GM12891 (cell line): ENCODE measurements around the gene TSPAN9. TPM values are rescaled to one million over a fixed set of nuclear protein-coding genes. Genes with fewer than 3 reads are reported as not detected.
A peak's percentile ranks its signal among the peaks of the same experiment; 100 is the strongest.

Source experiments
- DNase-seq: peaks from one replicate; pipeline ENCODE4 v3.0.0; 2011; ENCODE audit warnings: low spot score; ENCODE audit not compliant: insufficient read length
- FAIRE-seq: peaks from 2 replicates; lab custom pipeline; 2011; peaks lifted over from hg19 to GRCh38; lab: Jason Lieb, UNC
- PAX5 ChIP-seq: IDR thresholded peaks from 2 replicates; pipeline ENCODE4 v1.6.1; 2011; ENCODE audit warnings: low read length, moderate library complexity, mild to moderate bottlenecking; ENCODE audit not compliant: insufficient read depth, severe bottlenecking
- POLR2A ChIP-seq: IDR thresholded peaks from 2 replicates; pipeline ENCODE4 v1.6.1; 2011; ENCODE audit warnings: low read depth, low read length, control low read depth
- POLR2AphosphoS5 ChIP-seq: IDR thresholded peaks from 2 replicates; pipeline ENCODE4 v1.6.1; 2011; ENCODE audit warnings: low read depth, low read length, control low read depth
- POU2F2 ChIP-seq: IDR thresholded peaks from 2 replicates; pipeline ENCODE4 v1.6.1; 2011; ENCODE audit warnings: low read depth, mild to moderate bottlenecking, control low read depth, low read length, moderate library complexity
- SPI1 ChIP-seq: IDR thresholded peaks from 2 replicates; pipeline ENCODE4 v1.6.1; 2011; ENCODE audit warnings: low read depth, low read length, control low read depth
- TAF1 ChIP-seq: IDR thresholded peaks from 2 replicates; pipeline ENCODE4 v1.6.1; 2011; ENCODE audit warnings: low read depth, low read length, control low read depth
- polyA plus RNA-seq: library from polyadenylated mRNA; unstranded; fragments of >200 nt; gene quantifications from one replicate; pipeline ENCODE4 v1.2.1, GENCODE V29; 2012; ENCODE audit warnings: low read depth, missing spikeins, inconsistent platforms; ENCODE audit not compliant: missing spikeins

TSPAN9 gene, protein sequence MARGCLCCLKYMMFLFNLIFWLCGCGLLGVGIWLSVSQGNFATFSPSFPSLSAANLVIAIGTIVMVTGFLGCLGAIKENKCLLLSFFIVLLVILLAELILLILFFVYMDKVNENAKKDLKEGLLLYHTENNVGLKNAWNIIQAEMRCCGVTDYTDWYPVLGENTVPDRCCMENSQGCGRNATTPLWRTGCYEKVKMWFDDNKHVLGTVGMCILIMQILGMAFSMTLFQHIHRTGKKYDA
- polyA plus RNA-seq = 0.95 TPM

DNA sequence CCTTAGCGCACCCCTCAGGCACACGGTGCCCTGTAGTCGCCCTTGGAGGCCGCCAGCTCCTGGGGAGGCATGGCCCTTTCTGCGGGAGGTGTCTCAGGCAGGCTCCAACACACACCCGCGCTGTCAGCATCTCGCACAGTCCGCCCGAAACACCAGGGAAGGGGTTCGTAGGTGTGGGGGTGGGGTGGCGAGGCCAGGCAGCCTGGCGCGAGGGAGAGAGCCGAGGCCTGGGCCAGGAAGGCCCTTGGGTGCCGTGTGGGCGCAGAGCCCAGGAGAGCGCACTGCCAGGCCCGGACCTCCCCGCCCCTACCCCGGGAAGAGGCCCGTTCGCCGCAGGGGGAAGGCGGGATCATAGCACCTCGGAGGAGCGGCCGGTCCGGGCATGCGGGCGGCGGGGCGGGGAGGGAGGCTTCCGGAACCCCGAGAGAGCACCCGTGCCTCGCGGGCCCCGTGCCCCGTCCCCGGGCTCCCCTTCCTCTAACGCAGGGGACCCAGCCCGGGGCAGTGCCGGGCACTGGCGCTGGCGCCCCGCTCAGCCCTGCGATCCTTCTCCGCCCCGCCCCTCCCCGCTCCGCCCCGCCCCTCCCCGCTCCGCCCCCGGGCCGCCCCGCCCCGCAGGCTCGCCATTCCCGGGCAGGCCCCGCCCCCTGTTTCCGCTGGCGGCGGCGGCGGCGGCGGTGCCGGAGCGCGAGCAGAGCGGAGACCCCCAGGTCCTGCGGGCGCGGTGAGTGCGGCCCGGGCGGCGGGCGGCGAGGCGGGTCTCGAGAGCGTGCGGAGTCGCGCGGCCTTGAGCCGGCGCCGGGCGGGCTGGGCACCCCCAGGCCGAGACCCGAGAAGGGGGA, at the start of gene TSPAN9:
TSS of gene TSPAN9 (plus strand) at position 650 of the 842 bp plus-strand sequence. CDS start 123,815 bp downstream, outside the sequence.
- peak; percentile 88 for DNase-seq
- no peak for FAIRE-seq
- TF ChIP-seq PAX5 (no peak), POLR2AphosphoS5 (no peak), POLR2A (no peak), SPI1 (no peak), TAF1 (no peak), POU2F2 (no peak)

DNA sequence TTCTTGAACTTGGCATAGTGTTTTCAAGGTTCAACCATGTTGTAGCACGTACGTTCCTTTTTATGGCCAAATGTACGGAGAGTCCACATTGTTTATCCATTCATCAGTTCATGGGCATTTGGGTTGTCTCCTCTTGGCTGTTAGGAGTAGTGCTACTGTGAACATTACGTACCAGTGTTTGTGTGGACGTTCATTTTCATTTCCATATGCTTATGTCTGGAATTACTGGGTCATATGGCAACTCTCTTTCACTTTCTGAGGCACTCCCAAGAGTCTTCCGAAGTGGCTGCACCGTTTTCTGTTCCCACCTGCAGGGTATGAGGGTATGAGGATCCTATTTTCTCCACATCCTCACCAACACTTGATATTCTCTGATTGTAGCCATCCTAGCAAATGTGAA, 49.1 kb upstream of the TSPAN9 start:
- FAIRE-seq (no peak), DNase-seq (no peak)
- TF ChIP-seq SPI1 (no peak), TAF1 (no peak), POU2F2 (no peak), POLR2AphosphoS5 (no peak), POLR2A (no peak), PAX5 (no peak)

DNA sequence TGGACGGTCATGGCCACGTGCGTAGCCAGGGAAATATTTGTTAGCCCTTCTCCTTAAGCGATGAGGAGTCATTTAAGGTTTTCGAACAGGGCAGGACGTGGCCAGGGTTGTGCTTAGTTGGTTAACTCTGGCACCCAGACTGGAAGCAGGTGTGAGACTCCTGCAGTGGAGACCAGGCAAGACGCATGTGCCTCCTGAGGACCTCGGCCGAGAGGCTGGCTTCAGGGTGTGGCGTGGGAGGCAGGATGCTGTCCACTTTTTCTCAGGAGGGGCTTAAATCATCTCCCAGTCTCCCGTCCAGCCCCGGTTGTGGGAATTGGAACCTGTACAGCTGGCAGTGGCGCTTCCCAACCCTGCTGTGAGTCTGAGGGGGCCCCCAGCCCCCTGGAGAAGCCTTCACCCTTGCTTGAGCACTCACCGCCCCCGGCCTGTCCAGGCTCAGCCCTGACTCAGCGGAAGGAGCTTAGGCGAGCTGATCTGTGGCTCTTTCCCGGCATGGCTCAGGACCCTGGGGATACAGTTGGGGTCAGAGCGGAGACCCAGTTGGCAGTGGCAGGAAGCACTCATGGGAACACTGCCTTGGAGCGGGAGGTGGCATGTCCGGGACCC, 46.3 kb upstream of the TSPAN9 start:
- FAIRE-seq (no peak), DNase-seq (no peak)
- no peak for TF ChIP-seq TAF1
- TF ChIP-seq POLR2A = no peak
- no peak for TF ChIP-seq POLR2AphosphoS5
- TF ChIP-seq SPI1 = no peak
- no peak for TF ChIP-seq POU2F2
- no peak for TF ChIP-seq PAX5

DNA sequence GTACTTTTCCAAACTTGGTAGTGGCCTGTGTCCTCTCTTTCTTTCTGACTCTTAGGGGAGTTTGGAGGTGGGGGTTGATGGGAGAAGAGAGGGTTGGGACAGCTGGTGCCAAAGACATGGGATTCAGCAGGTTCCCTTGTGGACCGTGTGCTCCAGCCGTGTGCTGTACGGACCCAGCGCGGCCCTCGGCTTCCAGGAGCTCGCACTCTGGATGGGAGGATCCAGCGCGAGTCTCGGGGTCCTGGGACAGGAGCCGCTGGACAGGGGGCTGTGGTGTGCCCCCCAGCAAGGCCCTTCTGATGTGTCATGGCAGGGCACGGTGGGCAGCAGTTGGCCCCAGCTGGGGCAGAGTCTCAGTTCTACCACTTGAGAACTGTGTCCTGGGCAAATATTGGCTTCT, 45.0 kb upstream of the TSPAN9 start:
- TF ChIP-seq POLR2A (no peak), TAF1 (no peak), POLR2AphosphoS5 (no peak), PAX5 (no peak), SPI1 (no peak), POU2F2 (no peak)
- FAIRE-seq = no peak
- no peak for DNase-seq

DNA sequence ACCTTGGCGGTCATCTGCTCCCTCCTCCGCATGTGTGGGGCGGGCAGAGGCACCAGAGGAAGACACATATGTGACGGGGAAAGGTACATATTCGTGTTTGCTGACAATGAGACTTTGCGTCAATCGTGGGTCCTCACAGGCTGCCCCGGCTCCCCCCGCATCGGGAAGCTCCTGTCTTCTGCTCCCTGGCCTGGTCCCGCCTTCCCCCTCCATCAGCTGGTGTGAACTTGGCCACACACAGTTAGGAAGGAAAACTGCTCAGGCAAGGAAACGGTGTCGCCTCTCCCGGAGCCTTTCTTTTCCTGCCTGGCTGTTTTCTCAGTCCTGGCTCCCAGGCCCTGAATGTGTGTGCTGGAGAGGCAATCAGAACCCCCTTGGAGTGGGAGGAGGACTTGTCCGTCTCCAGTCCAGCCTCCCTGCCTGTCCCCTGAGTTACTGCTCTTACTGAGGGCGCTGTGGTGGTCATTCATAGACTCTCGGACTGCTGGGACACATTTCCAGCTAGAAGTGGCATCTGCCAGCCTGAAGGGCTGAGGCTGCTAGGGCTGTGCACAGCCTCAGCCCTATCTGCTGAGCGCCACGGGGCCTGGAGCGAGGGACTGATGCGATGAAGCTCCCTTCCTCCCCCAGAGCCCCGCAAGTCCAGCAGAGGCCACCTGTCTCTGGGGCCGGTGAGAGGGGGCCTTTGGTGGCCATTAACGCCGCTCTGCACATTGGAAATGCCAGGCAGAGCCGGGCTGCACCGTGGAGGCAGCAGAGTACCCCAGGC, 44.2 kb upstream of the TSPAN9 start:
- no peak for TF ChIP-seq TAF1
- TF ChIP-seq POU2F2 = no peak
- no peak for TF ChIP-seq SPI1
- TF ChIP-seq PAX5 = no peak
- no peak for TF ChIP-seq POLR2A
- no peak for TF ChIP-seq POLR2AphosphoS5
- DNase-seq (no peak), FAIRE-seq (no peak)

DNA sequence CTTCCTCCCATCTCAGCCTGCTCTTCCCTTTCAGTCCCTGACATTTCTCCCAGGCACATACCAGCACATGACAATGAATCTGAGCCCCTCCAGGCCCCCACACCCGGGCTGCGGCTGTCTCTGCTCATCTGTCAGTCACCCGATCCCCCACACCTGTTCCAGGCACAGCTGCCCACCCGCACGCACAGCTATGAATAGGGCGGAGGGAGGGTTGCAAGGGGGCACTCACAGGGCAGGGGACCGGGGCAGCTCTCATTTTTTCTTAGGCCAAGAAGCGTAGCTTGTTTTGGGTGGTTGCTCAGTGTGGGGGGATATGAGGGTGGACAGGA, 43.7 kb upstream of the TSPAN9 start:
- no peak for FAIRE-seq
- TF ChIP-seq TAF1 = no peak
- TF ChIP-seq POLR2AphosphoS5 = no peak
- no peak for TF ChIP-seq PAX5
- no peak for TF ChIP-seq SPI1
- no peak for TF ChIP-seq POLR2A
- no peak for TF ChIP-seq POU2F2
- no peak for DNase-seq

DNA sequence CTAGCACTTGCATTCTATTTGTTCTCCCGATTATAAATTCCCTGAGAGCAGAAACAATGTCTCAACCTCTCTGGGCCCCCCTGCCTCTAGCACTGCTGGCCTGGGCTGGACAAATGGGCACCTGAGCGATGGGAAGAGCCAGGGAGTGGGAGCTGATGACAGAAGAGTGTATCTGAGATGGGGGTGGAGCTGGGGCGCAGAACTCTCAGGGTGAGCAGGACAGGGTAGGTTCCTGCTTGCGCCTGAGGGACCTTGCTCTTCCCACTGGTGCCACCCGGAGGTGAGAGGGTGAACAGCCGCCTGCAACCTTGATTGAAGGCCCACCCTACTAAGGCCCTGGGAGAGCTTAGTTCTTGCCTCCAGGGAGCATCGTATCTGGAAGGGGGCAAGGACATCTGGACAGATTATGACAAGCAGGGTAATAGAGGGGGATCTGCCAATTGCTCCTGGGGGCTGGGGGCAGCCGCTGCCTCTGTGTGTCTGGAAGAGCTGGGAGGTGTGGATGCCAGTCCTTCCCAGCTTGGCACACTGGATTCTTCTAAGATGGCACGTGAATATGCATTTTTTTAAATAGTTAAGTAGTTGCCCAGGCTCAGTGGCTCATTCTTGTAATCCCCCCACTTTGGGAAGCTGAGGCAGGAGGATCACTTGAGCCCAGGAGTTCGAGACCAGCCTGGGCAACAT, 43.0 kb upstream of the TSPAN9 start:
- no peak for TF ChIP-seq TAF1
- no peak for TF ChIP-seq POLR2AphosphoS5
- TF ChIP-seq PAX5 = no peak
- no peak for TF ChIP-seq POLR2A
- no peak for TF ChIP-seq POU2F2
- TF ChIP-seq SPI1 = no peak
- DNase-seq (peak; percentile 81), FAIRE-seq (peak; percentile 82)

DNA sequence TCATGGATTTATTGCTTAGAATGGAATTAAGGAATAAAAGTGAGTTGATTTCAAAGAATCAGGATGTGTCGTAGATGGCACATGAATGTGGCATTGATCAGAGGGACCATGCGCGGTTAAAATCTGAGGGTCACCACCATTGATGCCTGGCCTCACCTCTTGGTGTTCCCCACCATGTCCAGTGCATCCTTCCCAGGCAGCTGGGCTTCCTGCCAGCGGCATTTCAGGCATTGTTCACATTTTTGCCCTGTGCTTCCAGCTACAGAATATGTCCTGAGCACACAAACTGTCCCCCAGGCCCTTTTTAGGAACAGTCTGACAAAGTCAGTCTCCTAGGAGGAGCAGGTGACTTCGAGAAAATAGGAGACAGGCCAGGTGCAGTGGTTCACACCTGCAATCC, 42.0 kb upstream of the TSPAN9 start:
- TF ChIP-seq POLR2AphosphoS5 = no peak
- TF ChIP-seq POLR2A = no peak
- no peak for FAIRE-seq

More for the DNA sequence above, 42.0 kb upstream of the TSPAN9 start:
- no peak for DNase-seq
